Mesendoderm (in vitro differentiated cells): Measurements from ENCODE around the gene UBE2K.
"Not testable (repeated sequence)": the region's sequence is repeated elsewhere in the genome, so short reads cannot be mapped to it uniquely, and the experiment has no call there.

ENCODE experiments used
- DNase-seq: peaks from one replicate; pipeline ENCODE4 v3.0.0; 2013
- H2AK5ac ChIP-seq: 2 replicates; pipeline ENCODE4 v1.6.1; 2013; ENCODE audit warnings: low read length, inconsistent platforms
- H2BK120ac ChIP-seq: 2 replicates; pipeline ENCODE4 v1.6.1; 2013; ENCODE audit warnings: low read depth, mild to moderate bottlenecking, low read length, moderate library complexity, mixed read lengths
- H2BK15ac ChIP-seq: replicated peaks from 2 replicates; pipeline ENCODE4 v1.6.1; 2013; ENCODE audit warnings: low read depth, mild to moderate bottlenecking, moderate library complexity
- H2BK5ac ChIP-seq: 2 replicates; pipeline ENCODE4 v1.6.1; 2013; ENCODE audit warnings: low read length, inconsistent platforms
- H3K18ac ChIP-seq: 2 replicates; pipeline ENCODE4 v1.6.1; 2013; ENCODE audit warnings: mild to moderate bottlenecking, low read length, mixed read lengths
- H3K23ac ChIP-seq: one replicate; pipeline ENCODE4 v1.6.1; 2013; ENCODE audit warnings: low read length
- H3K27ac ChIP-seq: 2 replicates; pipeline ENCODE4 v1.5.1; 2013; ENCODE audit warnings: low read depth, mild to moderate bottlenecking, inconsistent platforms, low read length, moderate library complexity
- H3K27me3 ChIP-seq: 2 replicates; pipeline ENCODE4 v1.6.1; 2013; ENCODE audit warnings: low read length, control low read depth, mild to moderate bottlenecking, inconsistent platforms; ENCODE audit not compliant: insufficient read depth, poor library complexity
- H3K36me3 ChIP-seq: 2 replicates; pipeline ENCODE4 v1.6.1; 2013; ENCODE audit warnings: low read length, inconsistent platforms; ENCODE audit not compliant: control insufficient read depth, insufficient read depth
- H3K4ac ChIP-seq: one replicate; pipeline ENCODE4 v1.6.1; 2013; ENCODE audit warnings: low read depth, mild to moderate bottlenecking, low read length, moderate library complexity
- H3K4me1 ChIP-seq: 2 replicates; pipeline ENCODE4 v1.6.1; 2013; ENCODE audit warnings: low read depth, low read length, inconsistent platforms; ENCODE audit not compliant: control insufficient read depth
- H3K4me2 ChIP-seq: 2 replicates; pipeline ENCODE4 v1.6.1; 2013; ENCODE audit warnings: low read length
- H3K4me3 ChIP-seq: 2 replicates; pipeline ENCODE4 v1.5.1; 2013; ENCODE audit warnings: mild to moderate bottlenecking, low read length
- H3K56ac ChIP-seq: one replicate; pipeline ENCODE4 v1.6.1; 2013; ENCODE audit warnings: low read length
- H3K79me1 ChIP-seq: 2 replicates; pipeline ENCODE4 v1.6.1; 2013; ENCODE audit warnings: low read length, inconsistent platforms
- H3K79me2 ChIP-seq: 2 replicates; pipeline ENCODE4 v1.6.1; 2013; ENCODE audit warnings: mild to moderate bottlenecking, low read length; ENCODE audit not compliant: control insufficient read depth, insufficient read depth
- H3K9ac ChIP-seq: 2 replicates; pipeline ENCODE4 v1.6.1; 2013; ENCODE audit warnings: low read length, inconsistent platforms
- H4K5ac ChIP-seq: one replicate; pipeline ENCODE4 v1.6.1; 2013; ENCODE audit warnings: low read length
- H4K8ac ChIP-seq: one replicate; pipeline ENCODE4 v1.6.1; 2013; ENCODE audit warnings: low read depth, mild to moderate bottlenecking, control low read depth, low read length, moderate library complexity
- WGBS: extraction: QIAGEN DNeasy Blood & Tissue Kit; methylation state at CpG from one replicate; pipeline ENCODE4 v1.1.7; 2013; ENCODE audit warnings: low lambda C conversion rate, missing lambda C conversion rate; ENCODE audit not compliant: insufficient coverage; ENCODE audit errors: extremely low coverage; 5-methylcytosine and 5-hydroxymethylcytosine counted together

UBE2K gene

GRCh38 chr4:39719804-39720580 lies 22.1 kb downstream of the UBE2K start:
- H3K4me3 ChIP-seq, result no peak overlapping the region
- H2BK15ac ChIP-seq, result no peak overlapping the region
- no peak overlapping the region for H2AK5ac ChIP-seq
- no peak overlapping the region for H3K56ac ChIP-seq
- peaks cover 80% of the 10 kb centered on the region for H3K79me2 ChIP-seq
- H2BK120ac ChIP-seq, result no peak overlapping the region
- no peak for DNase-seq
- no peak overlapping the region for H3K4ac ChIP-seq
- H4K5ac ChIP-seq, result no peak overlapping the region
- peaks cover 2% of the 10 kb centered on the region for H3K79me1 ChIP-seq
- no peaks in the 10 kb centered on the region for H3K27me3 ChIP-seq
- no peaks in the 10 kb centered on the region for H3K36me3 ChIP-seq
- H3K18ac ChIP-seq, result no peak overlapping the region
- no peak overlapping the region for H3K27ac ChIP-seq
- no peak overlapping the region for H3K4me2 ChIP-seq
- no peak overlapping the region for H3K23ac ChIP-seq
- H3K9ac ChIP-seq, result no peak overlapping the region
- H4K8ac ChIP-seq, result no peak overlapping the region
- no peaks in the 10 kb centered on the region for H3K4me1 ChIP-seq
- no peak overlapping the region for H2BK5ac ChIP-seq

DNA sequence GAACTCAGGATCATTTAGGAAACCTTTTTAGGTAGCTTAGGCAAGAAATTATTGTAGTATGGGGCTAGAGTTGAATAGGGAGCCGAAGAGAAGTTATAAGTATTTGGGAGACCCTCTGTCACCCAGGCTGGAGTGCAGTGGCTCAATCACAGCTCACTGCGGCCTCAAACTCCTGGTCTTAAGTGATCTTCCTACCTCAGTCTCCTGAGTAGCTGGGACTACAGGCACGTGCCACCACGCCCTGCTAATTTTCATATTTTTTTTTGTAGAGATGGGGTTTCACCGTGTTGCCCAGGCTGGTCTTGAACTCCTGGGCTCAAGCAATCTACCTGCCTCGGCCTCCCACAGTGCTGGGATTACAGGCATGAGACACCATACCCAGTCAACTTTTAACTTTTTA lies 23.3 kb downstream of the UBE2K start:
- not testable (repeated sequence) for H3K4me2 ChIP-seq, H3K4me3 ChIP-seq, H3K4ac ChIP-seq, H3K4me1 ChIP-seq, H2AK5ac ChIP-seq, H2BK15ac ChIP-seq, H3K9ac ChIP-seq, H3K27ac ChIP-seq, DNase-seq, H3K36me3 ChIP-seq, H3K18ac ChIP-seq, H3K79me1 ChIP-seq, H2BK120ac ChIP-seq, H4K8ac ChIP-seq, H4K5ac ChIP-seq, H3K23ac ChIP-seq, H3K56ac ChIP-seq, H3K27me3 ChIP-seq, H2BK5ac ChIP-seq
- WGBS, result no CpG with 5 or more reads among the region's 6 CpGs
- peaks cover 80% of the 10 kb centered on the region for H3K79me2 ChIP-seq

- H3K56ac ChIP-seq, result no peak overlapping the region
- H2BK120ac ChIP-seq, result no peak overlapping the region
- no peak overlapping the region for H4K5ac ChIP-seq
- no peaks in the 10 kb centered on the region for H3K36me3 ChIP-seq
- no peak overlapping the region for H3K23ac ChIP-seq
- H3K9ac ChIP-seq, result no peak overlapping the region
- no peak overlapping the region for H3K27ac ChIP-seq
- H3K79me1 ChIP-seq, result peaks cover 2% of the 10 kb centered on the region
- H3K4me2 ChIP-seq, result no peak overlapping the region
- H3K4ac ChIP-seq, result no peak overlapping the region
- no peak overlapping the region for H2BK15ac ChIP-seq
- H3K79me2 ChIP-seq, result peaks cover 79% of the 10 kb centered on the region
- H3K4me1 ChIP-seq, result no peaks in the 10 kb centered on the region
- no peak overlapping the region for H2BK5ac ChIP-seq
- no CpG with 5 or more reads among the region's 7 CpGs for WGBS
- no peak overlapping the region for H4K8ac ChIP-seq
- H3K4me3 ChIP-seq, result no peak overlapping the region
- no peaks in the 10 kb centered on the region for H3K27me3 ChIP-seq
- H3K18ac ChIP-seq, result no peak overlapping the region
- DNase-seq, result no peak
- no peak overlapping the region for H2AK5ac ChIP-seq
Measured at GRCh38 chr4:39721788-39722187, 23.9 kb downstream of the UBE2K start.

GRCh38 chr4:39729557-39729956 lies 31.6 kb downstream of the UBE2K start:
- no peak overlapping the region for H4K5ac ChIP-seq
- no peak overlapping the region for H4K8ac ChIP-seq
- DNase-seq, result no peak
- no peaks in the 10 kb centered on the region for H3K4me1 ChIP-seq
- no peak overlapping the region for H3K4ac ChIP-seq
- peaks cover 64% of the 10 kb centered on the region for H3K79me2 ChIP-seq
- no peak overlapping the region for H2AK5ac ChIP-seq
- no peak overlapping the region for H3K18ac ChIP-seq
- H3K23ac ChIP-seq, result no peak overlapping the region
- peaks cover 4% of the 10 kb centered on the region for H3K79me1 ChIP-seq
- H3K27me3 ChIP-seq, result no peaks in the 10 kb centered on the region
- H2BK120ac ChIP-seq, result no peak overlapping the region
- H3K4me2 ChIP-seq, result no peak overlapping the region
- no peak overlapping the region for H2BK15ac ChIP-seq
- H3K27ac ChIP-seq, result no peak overlapping the region
- no peak overlapping the region for H3K56ac ChIP-seq
- H3K9ac ChIP-seq, result no peak overlapping the region
- no peak overlapping the region for H3K4me3 ChIP-seq
- WGBS, result no CpG with 5 or more reads among the region's 4 CpGs
- no peak overlapping the region for H2BK5ac ChIP-seq
- no peaks in the 10 kb centered on the region for H3K36me3 ChIP-seq

GRCh38 chr4:39730072-39730471 lies 32.1 kb downstream of the UBE2K start:
- Histone ChIP-seq H2AK5ac (no peak overlapping the region), H4K8ac (no peak overlapping the region), H2BK120ac (no peak overlapping the region), H3K4ac (no peak overlapping the region), H3K4me1 (no peaks in the 10 kb centered on the region), H3K79me1 (peaks cover 4% of the 10 kb centered on the region), H2BK15ac (no peak overlapping the region), H2BK5ac (no peak overlapping the region), H3K56ac (no peak overlapping the region), H3K4me2 (no peak overlapping the region), H3K9ac (no peak overlapping the region), H3K23ac (no peak overlapping the region), H3K36me3 (no peaks in the 10 kb centered on the region), H3K4me3 (no peak overlapping the region), H3K79me2 (peaks cover 61% of the 10 kb centered on the region), H3K27ac (no peak overlapping the region), H3K18ac (no peak overlapping the region), H4K5ac (no peak overlapping the region), H3K27me3 (no peaks in the 10 kb centered on the region)
- no CpG with 5 or more reads among the region's 3 CpGs for WGBS
- no peak for DNase-seq

DNA sequence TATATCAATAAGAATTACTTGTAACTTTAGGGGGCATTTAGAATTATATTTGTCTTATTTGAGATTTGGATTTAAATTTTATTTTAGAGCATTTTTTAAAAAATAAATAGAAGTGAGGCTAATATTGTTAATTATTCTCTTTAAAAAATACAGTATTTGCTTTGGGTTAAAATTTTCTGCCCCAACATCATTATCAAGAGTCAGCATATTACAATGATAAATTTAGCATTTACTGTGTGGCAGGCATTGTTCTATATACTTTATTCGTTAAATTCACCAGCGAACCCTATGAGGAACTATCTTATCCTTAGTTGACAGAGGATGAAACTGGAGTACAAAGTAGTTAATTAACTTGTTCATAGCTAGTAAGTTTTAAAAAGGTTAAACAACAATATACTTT lies 34.0 kb downstream of the UBE2K start:
- Histone ChIP-seq H4K5ac (no peak overlapping the region), H4K8ac (no peak overlapping the region), H2AK5ac (no peak overlapping the region), H3K9ac (no peak overlapping the region), H3K4ac (no peak overlapping the region), H2BK120ac (no peak overlapping the region), H3K79me1 (peaks cover 4% of the 10 kb centered on the region), H3K4me1 (no peaks in the 10 kb centered on the region), H3K23ac (no peak overlapping the region), H3K56ac (no peak overlapping the region), H3K18ac (no peak overlapping the region), H2BK15ac (no peak overlapping the region), H3K4me2 (no peak overlapping the region), H3K4me3 (no peak overlapping the region), H3K27me3 (no peaks in the 10 kb centered on the region), H3K79me2 (peaks cover 51% of the 10 kb centered on the region), H3K27ac (no peak overlapping the region), H3K36me3 (no peaks in the 10 kb centered on the region), H2BK5ac (no peak overlapping the region)
- no CpG with 5 or more reads among the region's 2 CpGs for WGBS
- no peak for DNase-seq
